Retinal pigment epithelial cell (primary cell): ENCODE data around the gene TACC3.

Source experiments
- DNase-seq: peaks from one replicate; pipeline ENCODE4 v3.0.0-alpha.2; 2010; ENCODE audit warnings: low read depth
- H3K4me3 ChIP-seq: 2 replicates; pipeline ENCODE4 v1.5.1; 2011; ENCODE audit warnings: mild to moderate bottlenecking, low read length, control low read depth, moderate library complexity
- TF ChIP-seq, protein P1 (sequence below): conservative IDR thresholded peaks from 2 replicates; pipeline ENCODE4 v1.5.1; 2011; ENCODE audit warnings: low read depth, low read length, control low read depth, inconsistent platforms

The TACC3 gene

GRCh38 chr4:1718095-1718850 lies 3.0 kb upstream of the TACC3 start:
- TF ChIP-seq, protein P1, sequence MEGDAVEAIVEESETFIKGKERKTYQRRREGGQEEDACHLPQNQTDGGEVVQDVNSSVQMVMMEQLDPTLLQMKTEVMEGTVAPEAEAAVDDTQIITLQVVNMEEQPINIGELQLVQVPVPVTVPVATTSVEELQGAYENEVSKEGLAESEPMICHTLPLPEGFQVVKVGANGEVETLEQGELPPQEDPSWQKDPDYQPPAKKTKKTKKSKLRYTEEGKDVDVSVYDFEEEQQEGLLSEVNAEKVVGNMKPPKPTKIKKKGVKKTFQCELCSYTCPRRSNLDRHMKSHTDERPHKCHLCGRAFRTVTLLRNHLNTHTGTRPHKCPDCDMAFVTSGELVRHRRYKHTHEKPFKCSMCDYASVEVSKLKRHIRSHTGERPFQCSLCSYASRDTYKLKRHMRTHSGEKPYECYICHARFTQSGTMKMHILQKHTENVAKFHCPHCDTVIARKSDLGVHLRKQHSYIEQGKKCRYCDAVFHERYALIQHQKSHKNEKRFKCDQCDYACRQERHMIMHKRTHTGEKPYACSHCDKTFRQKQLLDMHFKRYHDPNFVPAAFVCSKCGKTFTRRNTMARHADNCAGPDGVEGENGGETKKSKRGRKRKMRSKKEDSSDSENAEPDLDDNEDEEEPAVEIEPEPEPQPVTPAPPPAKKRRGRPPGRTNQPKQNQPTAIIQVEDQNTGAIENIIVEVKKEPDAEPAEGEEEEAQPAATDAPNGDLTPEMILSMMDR, result no peak
- no peak overlapping the region for H3K4me3 ChIP-seq
- DNase-seq, result no peak

DNA sequence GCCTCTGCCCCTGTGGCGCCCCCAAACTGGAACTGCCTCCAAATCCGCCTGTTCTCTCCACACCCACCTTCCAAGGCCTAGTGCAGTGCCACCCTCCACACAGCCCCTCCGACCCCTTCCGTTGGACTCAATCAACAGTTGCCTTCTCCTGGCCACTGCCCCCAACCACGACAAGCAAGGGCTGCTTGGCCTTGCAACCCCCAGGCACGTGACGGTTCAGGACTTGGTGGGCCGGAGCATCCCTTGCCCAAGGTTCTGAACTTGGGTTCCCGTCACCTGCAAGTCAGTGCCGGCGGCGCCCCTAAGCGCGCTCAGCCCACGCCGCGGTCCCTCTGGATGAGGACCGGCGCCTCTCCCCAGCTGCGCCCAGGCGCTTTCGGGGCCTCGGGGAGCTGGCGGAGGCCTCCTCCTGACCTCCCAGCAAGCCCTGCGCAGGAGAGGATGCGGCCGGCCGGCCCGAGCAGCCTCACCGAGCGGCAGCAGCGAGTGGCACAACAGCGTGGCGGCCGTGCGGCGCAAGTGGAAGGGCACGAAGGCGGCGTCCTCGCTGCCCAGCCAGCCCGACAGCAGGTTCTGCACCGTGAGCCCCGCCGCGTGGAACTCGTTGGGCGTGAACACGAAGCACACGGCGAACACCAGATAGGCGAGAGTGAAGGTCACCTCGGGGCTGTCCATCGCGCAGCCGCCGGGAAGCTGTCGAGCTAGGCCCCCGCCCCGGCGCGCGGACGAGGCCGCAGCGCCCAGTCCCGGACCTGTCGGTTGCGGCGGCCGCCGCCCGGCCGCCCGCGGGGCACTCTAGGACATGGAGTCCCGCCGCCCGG lies 948 bp upstream of the TACC3 start:
- peak overlapping the region; percentile 69 for H3K4me3 ChIP-seq
- TF ChIP-seq, protein P1, result no peak
- no peak for DNase-seq

GRCh38 chr4:1721666-1722550 lies 587 bp downstream of the TACC3 start:
- DNase-seq, result no peak
- TF ChIP-seq, protein P1, result no peak
- H3K4me3 ChIP-seq, result peak overlapping the region; percentile 68

DNA sequence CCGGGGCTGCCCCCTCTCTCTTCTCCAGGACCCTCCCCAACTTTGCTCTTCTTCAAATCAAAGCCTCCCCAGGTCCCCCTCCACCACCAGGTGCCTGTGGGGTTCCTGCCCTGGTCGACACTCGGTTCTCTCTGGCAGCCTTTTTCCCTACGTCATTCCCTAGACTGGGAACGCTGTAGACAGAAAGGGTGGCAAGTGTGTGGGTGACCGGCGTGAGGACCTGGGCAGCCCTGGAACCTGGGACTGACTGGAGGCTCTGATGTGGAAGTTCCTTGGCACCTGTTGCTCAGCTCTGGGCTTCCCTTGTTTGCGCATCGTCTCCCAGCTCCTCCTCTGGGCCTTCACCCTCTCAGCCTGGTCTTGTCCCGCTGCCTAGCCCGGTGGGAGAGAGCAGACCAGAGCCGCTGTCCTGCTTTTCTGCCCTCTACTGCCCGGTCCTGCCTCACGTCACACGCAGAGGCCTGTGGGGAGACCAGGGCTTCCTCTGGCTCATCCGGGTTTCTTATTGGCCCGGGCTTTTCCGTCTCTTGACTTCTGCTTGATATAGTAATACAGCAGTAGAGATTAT lies 1.3 kb downstream of the TACC3 start:
- no peak for DNase-seq
- TF ChIP-seq, protein P1, result no peak
- H3K4me3 ChIP-seq, result peak overlapping the region; percentile 68

- TF ChIP-seq, protein P1, result no peak
- DNase-seq, result no peak
- peak overlapping the region; percentile 68 for H3K4me3 ChIP-seq
Measured at GRCh38 chr4:1723131-1723801, 1.9 kb downstream of the TACC3 start.

- no peak overlapping the region for H3K4me3 ChIP-seq
- no peak for DNase-seq
- TF ChIP-seq, protein P1, result no peak
Measured at GRCh38 chr4:1725521-1725920, 4.2 kb downstream of the TACC3 start.
